NT2/D1 (cell line): ENCODE data around the gene SLC37A2.

Experiments
- SUZ12 ChIP-seq: IDR thresholded peaks from 2 replicates; pipeline ENCODE4 v1.6.1; 2011; ENCODE audit not compliant: insufficient read length, insufficient read depth; ENCODE audit errors: extremely low read depth
- YY1 ChIP-seq: IDR thresholded peaks from 2 replicates; pipeline ENCODE4 v1.6.1; 2011; ENCODE audit not compliant: insufficient read length, insufficient read depth
- ZNF274 ChIP-seq: IDR thresholded peaks from 2 replicates; pipeline ENCODE4 v1.6.1; 2011; ENCODE audit warnings: mild to moderate bottlenecking, low read depth, low read length

- TF ChIP-seq YY1 = no peak
- no peak for TF ChIP-seq ZNF274
- TF ChIP-seq SUZ12 = no peak
Measured at GRCh38 chr11:125093502-125093901, 30.4 kb downstream of the SLC37A2 start.
